ENCODE data around the gene ANKRD12.

DNA sequence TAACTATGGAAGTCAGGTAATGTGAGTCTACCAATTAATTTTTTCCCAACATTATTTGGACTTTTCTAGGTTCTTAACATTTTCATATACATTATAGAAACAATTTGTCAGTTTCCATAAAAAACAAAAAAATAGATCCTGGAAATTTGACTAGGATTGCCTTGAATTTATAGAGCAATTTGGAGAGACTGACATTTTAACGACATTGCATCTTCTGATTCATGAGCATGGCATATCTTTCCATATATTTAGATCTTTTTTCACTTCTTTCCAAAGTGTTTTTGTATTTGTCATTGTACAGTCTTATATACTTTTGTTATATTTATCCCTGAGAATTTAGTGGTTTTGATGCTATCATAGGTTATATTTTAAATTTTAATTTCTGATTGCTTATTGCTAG lies 42.0 kb downstream of the ANKRD12 start:
- no peak for TF ChIP-seq POLR2A (IDR thresholded peaks at IDR 0.05; ENCODE audit: low read depth, low read length)
- no peak for TF ChIP-seq POLR2AphosphoS5 (IDR thresholded peaks at IDR 0.05; ENCODE audit: low read depth, low read length)
- no peak for TF ChIP-seq TAF1 (IDR thresholded peaks at IDR 0.05; ENCODE audit: borderline replicate concordance, low read depth, low read length)

Measured in GM12892 (cell line).